ENCODE measurements around the gene HIP1. TPM values are rescaled to one million over a fixed set of nuclear protein-coding genes. Genes with fewer than 3 reads are reported as not detected.
"Not testable (repeated sequence)": the region's sequence is repeated elsewhere in the genome, so short reads cannot be mapped to it uniquely, and the experiment has no call there.

The HIP1 gene
- total RNA-seq, 2 experiments from 2014 or later: 2.1 to 2.3 TPM

- no peaks in the 10 kb centered on the region for H3K9me3 Mint-ChIP-seq
- CTCF ChIA-PET: interaction anchor here (0.6 kb wide), 1 partner anchor 76 kb away, joined by 3 read pairs; no protein-coding TSS in a partner anchor
- peaks cover 9% of the 10 kb centered on the region for H3K4me1 Mint-ChIP-seq (ENCODE audit: low read depth)
- peak overlapping the region; percentile 30 for H3K27ac Mint-ChIP-seq
- no peaks in the 10 kb centered on the region for H3K36me3 Mint-ChIP-seq (ENCODE audit: low read depth)
- H3K27me3 Mint-ChIP-seq (ENCODE audit: low read depth): no peaks in the 10 kb centered on the region
- DNase-seq: peak; percentile 43
- peak overlapping the region; percentile 83 for H3K4me3 Mint-ChIP-seq
- intact Hi-C loops (cut with micrococcal nuclease): no loop called here
These were observed 99.5 kb downstream of the HIP1 start for GRCh38 chr7:75639071-75639885.

- Mint-ChIP-seq H3K27me3 (ENCODE audit: low read depth) (no peaks in the 10 kb centered on the region), H3K27ac (no peak overlapping the region), H3K36me3 (ENCODE audit: low read depth) (no peaks in the 10 kb centered on the region), H3K4me1 (ENCODE audit: low read depth) (peaks cover 9% of the 10 kb centered on the region), H3K9me3 (no peaks in the 10 kb centered on the region), H3K4me3 (peak overlapping the region; percentile 56)
- DNase-seq: no peak
- intact Hi-C loops (cut with micrococcal nuclease): no loop called here
- CTCF ChIA-PET: no interaction called here
These were observed 100.1 kb downstream of the HIP1 start for GRCh38 chr7:75638594-75639070.

- Mint-ChIP-seq H3K27me3 (ENCODE audit: low read depth) (no peaks in the 10 kb centered on the region), H3K27ac (no peak overlapping the region), H3K36me3 (ENCODE audit: low read depth) (no peaks in the 10 kb centered on the region), H3K9me3 (no peaks in the 10 kb centered on the region), H3K4me3 (peak overlapping the region; percentile 56), H3K4me1 (ENCODE audit: low read depth) (peaks cover 9% of the 10 kb centered on the region)
- DNase-seq: no peak
- intact Hi-C loops (cut with micrococcal nuclease): no loop called here
- CTCF ChIA-PET: no interaction called here
These were observed 100.7 kb downstream of the HIP1 start for GRCh38 chr7:75637854-75638593.

DNA sequence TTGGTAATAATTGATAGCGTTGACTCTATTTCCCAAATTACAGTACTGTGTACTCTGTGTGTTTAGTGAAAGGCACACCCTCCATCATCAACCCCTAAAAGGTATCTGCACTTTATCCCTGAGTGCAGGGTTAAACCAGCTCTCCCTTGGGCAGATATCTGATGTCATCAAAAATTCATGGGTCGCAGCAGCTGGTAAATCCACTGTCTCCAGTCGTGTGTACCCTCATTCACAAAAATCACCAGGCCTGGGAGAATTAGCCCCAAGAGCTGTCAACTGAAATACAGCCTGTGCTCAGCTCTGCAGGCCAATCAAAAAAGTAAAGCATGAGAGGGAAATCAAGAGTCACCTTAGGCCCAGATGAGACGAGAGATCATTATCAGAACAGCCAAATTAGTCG, 103.7 kb downstream of the HIP1 start:
- intact Hi-C loops (cut with micrococcal nuclease): no loop called here
- H3K4me3 Mint-ChIP-seq: no peak overlapping the region
- H3K9me3 Mint-ChIP-seq: no peaks in the 10 kb centered on the region
- H3K27ac Mint-ChIP-seq: no peak overlapping the region
- H3K36me3 Mint-ChIP-seq (ENCODE audit: low read depth): no peaks in the 10 kb centered on the region
- DNase-seq: no peak
- no peaks in the 10 kb centered on the region for H3K27me3 Mint-ChIP-seq (ENCODE audit: low read depth)
- peaks cover 5% of the 10 kb centered on the region for H3K4me1 Mint-ChIP-seq (ENCODE audit: low read depth)
- CTCF ChIA-PET: interaction anchor here (0.7 to 0.8 kb wide), 2 partner anchors 11 to 28 kb away, joined by 3 to 4 read pairs; no protein-coding TSS in a partner anchor

GRCh38 chr7:75632587-75632986, 106.2 kb downstream of the HIP1 start:
- intact Hi-C loops (cut with micrococcal nuclease); CTCF ChIA-PET; H3K9me3 Mint-ChIP-seq; H3K27ac Mint-ChIP-seq; H3K36me3 Mint-ChIP-seq (ENCODE audit: low read depth); H3K4me1 Mint-ChIP-seq (ENCODE audit: low read depth); H3K27me3 Mint-ChIP-seq (ENCODE audit: low read depth); DNase-seq; H3K4me3 Mint-ChIP-seq: not testable (repeated sequence)

GRCh38 chr7:75631711-75632110, 107.0 kb downstream of the HIP1 start:
- Mint-ChIP-seq H3K9me3 (peaks cover 4% of the 10 kb centered on the region), H3K4me1 (ENCODE audit: low read depth) (no peaks in the 10 kb centered on the region), H3K27me3 (ENCODE audit: low read depth) (no peaks in the 10 kb centered on the region), H3K4me3 (no peak overlapping the region), H3K36me3 (ENCODE audit: low read depth) (peaks cover 3% of the 10 kb centered on the region), H3K27ac (no peak overlapping the region)
- CTCF ChIA-PET: no interaction called here
- intact Hi-C loops (cut with micrococcal nuclease): no loop called here
- DNase-seq: no peak

DNA sequence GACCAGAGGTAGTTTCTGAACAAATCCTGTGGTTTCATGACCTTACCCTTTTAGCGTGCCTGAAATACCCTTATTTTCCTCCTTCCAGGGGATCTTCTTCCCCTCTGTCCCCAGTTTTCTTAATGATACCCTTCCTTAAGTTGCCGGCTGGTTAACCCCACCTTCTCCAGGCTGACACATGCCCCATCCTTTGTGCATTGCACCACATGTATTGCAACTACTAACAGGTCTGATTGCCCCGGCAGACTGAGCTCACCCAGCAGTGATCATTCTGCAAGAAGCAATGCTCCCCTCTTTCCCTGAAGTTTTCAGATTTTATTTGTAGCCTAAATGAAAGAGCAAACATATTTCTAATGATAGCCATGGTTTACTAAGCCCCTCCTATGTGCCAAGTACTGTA, 108.2 kb downstream of the HIP1 start:
- no peak overlapping the region for H3K27ac Mint-ChIP-seq
- H3K9me3 Mint-ChIP-seq: peaks cover 6% of the 10 kb centered on the region
- DNase-seq: no peak
- H3K4me1 Mint-ChIP-seq (ENCODE audit: low read depth): no peaks in the 10 kb centered on the region
- CTCF ChIA-PET: no interaction called here
- no peaks in the 10 kb centered on the region for H3K27me3 Mint-ChIP-seq (ENCODE audit: low read depth)
- H3K4me3 Mint-ChIP-seq: no peak overlapping the region
- intact Hi-C loops (cut with micrococcal nuclease): no loop called here
- peaks cover 3% of the 10 kb centered on the region for H3K36me3 Mint-ChIP-seq (ENCODE audit: low read depth)

GRCh38 chr7:75629044-75629443, 109.7 kb downstream of the HIP1 start:
- Mint-ChIP-seq H3K4me3 (no peak overlapping the region), H3K4me1 (ENCODE audit: low read depth) (no peaks in the 10 kb centered on the region), H3K27ac (no peak overlapping the region), H3K36me3 (ENCODE audit: low read depth) (peaks cover 3% of the 10 kb centered on the region), H3K27me3 (ENCODE audit: low read depth) (no peaks in the 10 kb centered on the region), H3K9me3 (peaks cover 6% of the 10 kb centered on the region)
- intact Hi-C loops (cut with micrococcal nuclease): no loop called here
- DNase-seq: no peak
- CTCF ChIA-PET: no interaction called here

DNA sequence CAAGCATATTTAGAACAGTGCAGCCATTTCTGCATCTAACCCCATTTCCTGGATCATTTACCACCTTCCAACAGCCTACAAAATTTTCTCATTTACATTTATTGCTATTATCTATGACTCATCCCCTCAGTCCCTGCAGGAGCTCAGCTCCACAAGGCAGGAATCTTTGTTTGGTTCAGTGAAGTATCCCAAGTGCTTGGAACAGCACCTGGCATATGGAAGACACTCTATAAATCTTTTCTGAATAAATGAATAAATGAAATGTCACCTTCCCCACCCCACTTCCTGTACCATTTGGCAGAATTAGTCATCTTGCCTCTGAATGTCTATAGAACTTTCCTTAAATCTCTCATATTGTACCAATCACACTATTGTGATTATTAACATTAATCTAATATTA, 110.7 kb downstream of the HIP1 start:
- DNase-seq: no peak
- Mint-ChIP-seq H3K9me3 (peaks cover 6% of the 10 kb centered on the region), H3K36me3 (ENCODE audit: low read depth) (peaks cover 3% of the 10 kb centered on the region), H3K4me1 (ENCODE audit: low read depth) (no peaks in the 10 kb centered on the region), H3K27ac (no peak overlapping the region), H3K27me3 (ENCODE audit: low read depth) (no peaks in the 10 kb centered on the region), H3K4me3 (no peak overlapping the region)
- intact Hi-C loops (cut with micrococcal nuclease): no loop called here
- CTCF ChIA-PET: no interaction called here

GRCh38 chr7:75626954-75627353, 111.8 kb downstream of the HIP1 start:
- Mint-ChIP-seq H3K4me3 (no peak overlapping the region), H3K36me3 (ENCODE audit: low read depth) (peaks cover 3% of the 10 kb centered on the region), H3K9me3 (peaks cover 6% of the 10 kb centered on the region), H3K27ac (no peak overlapping the region), H3K27me3 (ENCODE audit: low read depth) (no peaks in the 10 kb centered on the region), H3K4me1 (ENCODE audit: low read depth) (no peaks in the 10 kb centered on the region)
- CTCF ChIA-PET: no interaction called here
- DNase-seq: no peak
- intact Hi-C loops (cut with micrococcal nuclease): no loop called here

- H3K27ac Mint-ChIP-seq: no peak overlapping the region
- CTCF ChIA-PET: interaction anchor here (0.6 kb wide), 3 partner anchors 34 to 141 kb away, joined by 3 to 5 read pairs (median 3); no protein-coding TSS in a partner anchor
- H3K4me1 Mint-ChIP-seq (ENCODE audit: low read depth): no peaks in the 10 kb centered on the region
- intact Hi-C loops (cut with micrococcal nuclease): no loop called here
- H3K36me3 Mint-ChIP-seq (ENCODE audit: low read depth): peaks cover 3% of the 10 kb centered on the region
- no peak overlapping the region for H3K4me3 Mint-ChIP-seq
- H3K9me3 Mint-ChIP-seq: peaks cover 6% of the 10 kb centered on the region
- no peaks in the 10 kb centered on the region for H3K27me3 Mint-ChIP-seq (ENCODE audit: low read depth)
- DNase-seq: no peak
These were observed 112.9 kb downstream of the HIP1 start for GRCh38 chr7:75625868-75626267.

GRCh38 chr7:75624134-75624832, 114.5 kb downstream of the HIP1 start:
- Mint-ChIP-seq H3K36me3 (ENCODE audit: low read depth) (peaks cover 3% of the 10 kb centered on the region), H3K27ac (no peak overlapping the region), H3K9me3 (peaks cover 6% of the 10 kb centered on the region), H3K4me3 (no peak overlapping the region), H3K4me1 (ENCODE audit: low read depth) (no peaks in the 10 kb centered on the region), H3K27me3 (ENCODE audit: low read depth) (no peaks in the 10 kb centered on the region)
- DNase-seq: no peak
- intact Hi-C loops (cut with micrococcal nuclease): no loop called here
- CTCF ChIA-PET: interaction anchor here (0.9 kb wide), 1 partner anchor 11 kb away, joined by 3 read pairs; no protein-coding TSS in a partner anchor
